H1 (cell line): ENCODE data around the gene RTEL1. TPM values are rescaled to one million over a fixed set of nuclear protein-coding genes. Genes with fewer than 3 reads are reported as not detected.
A peak's percentile ranks its signal among the peaks of the same experiment; 100 is the strongest.

Experiments
- CTCF ChIA-PET: fragments of 300-600 bp; sonication (Branson Sonifier 250); formaldehyde crosslinking; loops from one replicate; lab custom pipeline; 2021; ENCODE audit not compliant: partially characterized antibody; lab: Charles Lee
- POLR2A ChIA-PET: fragments of 300-600 bp; sonication (Branson Sonifier 250); formaldehyde crosslinking; loops from one replicate; lab custom pipeline; 2021; ENCODE audit warnings: inconsistent platforms; ENCODE audit not compliant: partially characterized antibody; lab: Charles Lee
- DNase-seq, 2 experiments: peaks; one replicate each; pipeline versions ENCODE4 v3.0.0 to v3.0.0-alpha.2; 2010 to 2022; ENCODE audit warnings: low spot score in 2 of 2, low read depth in 1 of 2, mixed read lengths in 1 of 2
- FAIRE-seq: peaks from 2 replicates; lab custom pipeline; 2011; peaks lifted over from hg19 to GRCh38; lab: Jason Lieb, UNC
- H2AFZ ChIP-seq: 2 replicates; pipeline ENCODE4 v1.8.1; 2012; ENCODE audit warnings: low read length, inconsistent platforms
- H2AK5ac ChIP-seq: 2 replicates; pipeline ENCODE4 v1.6.1; 2013; ENCODE audit warnings: low read depth, low read length
- H2BK120ac ChIP-seq: replicated peaks from 2 replicates; pipeline ENCODE3; 2013; ENCODE audit warnings: low read depth, low read length, inconsistent platforms
- H2BK12ac ChIP-seq: 2 replicates; pipeline ENCODE4 v1.6.1; 2013; ENCODE audit warnings: low read depth, low read length
- H2BK15ac ChIP-seq: 2 replicates; pipeline ENCODE4 v1.6.1; 2013; ENCODE audit warnings: low read length
- H2BK20ac ChIP-seq: 2 replicates; pipeline ENCODE4 v1.6.1; 2013; ENCODE audit warnings: low read length
- H2BK5ac ChIP-seq: 2 replicates; pipeline ENCODE4 v1.6.1; 2013; ENCODE audit warnings: low read depth, low read length
- H3K14ac ChIP-seq: 2 replicates; pipeline ENCODE4 v1.6.1; 2013; ENCODE audit warnings: inconsistent platforms; ENCODE audit not compliant: insufficient read length
- H3K18ac ChIP-seq: 2 replicates; pipeline ENCODE4 v1.6.1; 2013; ENCODE audit warnings: low read length; ENCODE audit errors: extremely low read depth
- H3K23ac ChIP-seq: 2 replicates; pipeline ENCODE4 v1.6.1; 2013; ENCODE audit warnings: inconsistent platforms; ENCODE audit not compliant: insufficient read length
- H3K23me2 ChIP-seq: 2 replicates; pipeline ENCODE4 v1.6.1; 2013; ENCODE audit warnings: low read depth, low read length
- H3K27ac ChIP-seq: 2 replicates; pipeline ENCODE4 v1.6.1; 2011; ENCODE audit warnings: low read depth, low read length, inconsistent platforms
- H3K27me3 ChIP-seq, 4 experiments: replicated peaks in 1 of 4; 1 replicate in 1 of 4; 2 replicates in 3 of 4; pipeline versions ENCODE4 v1.6.1 to v1.8.1; 2011 to 2013; ENCODE audit warnings: low read length in 3 of 4, mild to moderate bottlenecking in 3 of 4, inconsistent platforms in 2 of 4, mixed read lengths in 2 of 4, moderate library complexity in 1 of 4; ENCODE audit not compliant: control insufficient read depth in 3 of 4, insufficient read depth in 3 of 4; ENCODE audit errors: extremely low read depth in 1 of 4
- H3K36me3 ChIP-seq, 4 experiments: 2 replicates each; pipeline versions ENCODE4 v1.6.1 to v1.8.1; 2011 to 2013; ENCODE audit warnings: mild to moderate bottlenecking in 4 of 4, low read length in 3 of 4, moderate library complexity in 2 of 4, control low read depth in 1 of 4, inconsistent platforms in 1 of 4; ENCODE audit not compliant: insufficient read depth in 4 of 4, control insufficient read depth in 2 of 4
- H3K4ac ChIP-seq: replicated peaks from 2 replicates; pipeline ENCODE3; 2013; ENCODE audit warnings: low read length, low read depth, mixed read lengths, inconsistent platforms; ENCODE audit not compliant: insufficient read length
- H3K4me1 ChIP-seq, 4 experiments: replicated peaks in 1 of 4; 1 replicate in 1 of 4; 2 replicates in 3 of 4; pipeline versions ENCODE4 v1.6.1 to v1.8.1; 2011 to 2013; ENCODE audit warnings: low read length in 3 of 4, inconsistent platforms in 2 of 4, mixed read lengths in 1 of 4; ENCODE audit not compliant: insufficient read depth in 4 of 4, control insufficient read depth in 3 of 4
- H3K4me2 ChIP-seq, 2 experiments: 2 replicates each; pipeline versions ENCODE4 v1.6.1 to v1.8.1; 2011 to 2013; ENCODE audit warnings: low read depth in 2 of 2, low read length in 2 of 2, control low read depth in 1 of 2, inconsistent platforms in 1 of 2, mild to moderate bottlenecking in 1 of 2; ENCODE audit not compliant: insufficient read depth in 1 of 2
- H3K4me3 ChIP-seq, 4 experiments: fragments of 200-600, 300-600 bp in 1 of 4; sonication (generic), shearing (Covaris generic), sonication (Bioruptor Twin) in 1 of 4; 2 replicates each; pipeline versions ENCODE4 v1.5.1 to v1.8.1; 2011 to 2016; ENCODE audit warnings: low read length in 4 of 4, low read depth in 3 of 4, control low read depth in 2 of 4, inconsistent platforms in 2 of 4, mild to moderate bottlenecking in 2 of 4, mixed read lengths in 1 of 4, moderate library complexity in 1 of 4; ENCODE audit not compliant: insufficient read depth in 2 of 4; ENCODE audit errors: extremely low read depth in 1 of 4
- H3K56ac ChIP-seq: replicated peaks from 2 replicates; pipeline ENCODE3; 2013; ENCODE audit warnings: low read depth, mild to moderate bottlenecking, mixed read lengths, low read length, inconsistent platforms; ENCODE audit not compliant: insufficient read length
- H3K79me1 ChIP-seq: 2 replicates; pipeline ENCODE4 v1.6.1; 2013; ENCODE audit warnings: low read depth, low read length, control low read depth
- H3K79me2 ChIP-seq, 2 experiments: 2 replicates each; pipeline versions ENCODE4 v1.6.1 to v1.8.1; 2012 to 2013; ENCODE audit warnings: low read length in 2 of 2, mild to moderate bottlenecking in 2 of 2, inconsistent platforms in 1 of 2; ENCODE audit not compliant: insufficient read depth in 2 of 2, control insufficient read depth in 1 of 2
- H3K9ac ChIP-seq, 4 experiments: replicated peaks in 1 of 4; 1 replicate in 1 of 4; 2 replicates in 3 of 4; pipeline versions ENCODE4 v1.6.1 to v1.8.1; 2011 to 2013; ENCODE audit warnings: low read depth in 3 of 4, low read length in 3 of 4, control low read depth in 2 of 4, mild to moderate bottlenecking in 2 of 4, moderate library complexity in 2 of 4, inconsistent platforms in 1 of 4; ENCODE audit errors: extremely low read depth in 1 of 4
- H3K9me3 ChIP-seq, 2 experiments: 2 replicates each; pipeline versions ENCODE4 v1.6.1 to v1.8.1; 2012 to 2013; ENCODE audit warnings: mild to moderate bottlenecking in 2 of 2, moderate library complexity in 2 of 2, control low read depth in 1 of 2, inconsistent platforms in 1 of 2, low read depth in 1 of 2, low read length in 1 of 2, mixed read lengths in 1 of 2; ENCODE audit not compliant: insufficient read depth in 2 of 2
- H4K20me1 ChIP-seq, 2 experiments: replicated peaks in 1 of 2; 2 replicates each; pipeline versions ENCODE3 to v1.8.1; 2011 to 2013; ENCODE audit warnings: inconsistent platforms in 2 of 2, low read length in 2 of 2, mild to moderate bottlenecking in 1 of 2; ENCODE audit not compliant: insufficient read depth in 2 of 2, control insufficient read depth in 1 of 2
- H4K5ac ChIP-seq: 2 replicates; pipeline ENCODE4 v1.6.1; 2013; ENCODE audit warnings: low read length, low read depth, mixed read lengths, inconsistent platforms; ENCODE audit not compliant: insufficient read length
- H4K8ac ChIP-seq: 2 replicates; pipeline ENCODE4 v1.8.0; 2013; ENCODE audit warnings: mild to moderate bottlenecking, moderate library complexity, low read length, inconsistent platforms; ENCODE audit not compliant: insufficient read depth; ENCODE audit errors: extremely low read depth
- H4K91ac ChIP-seq: replicated peaks from 2 replicates; pipeline ENCODE3; 2013; ENCODE audit warnings: low read length, mixed read lengths, inconsistent platforms; ENCODE audit not compliant: insufficient read length
- CBX8 ChIP-seq: fragments of 300-800, 300-1000 bp; sonication (generic); IDR thresholded peaks from 2 replicates; pipeline ENCODE4 v1.7.1; 2016; ENCODE audit warnings: low read depth, low read length, borderline replicate concordance
- NANOG ChIP-seq: IDR thresholded peaks from 2 replicates; pipeline ENCODE4 v1.6.1; 2011; ENCODE audit warnings: low read length, low read depth, mild to moderate bottlenecking, inconsistent platforms; ENCODE audit not compliant: insufficient read depth, poor library complexity, severe bottlenecking
- POLR2A ChIP-seq, 2 experiments: IDR thresholded peaks; 1 replicate in 1 of 2; 2 replicates in 1 of 2; pipeline ENCODE4 v1.6.1; 2011; ENCODE audit warnings: low read depth in 2 of 2, low read length in 2 of 2, mild to moderate bottlenecking in 2 of 2; ENCODE audit errors: control extremely low read depth in 1 of 2
- POLR2AphosphoS5 ChIP-seq: IDR thresholded peaks from 2 replicates; pipeline ENCODE4 v1.6.1; 2011; ENCODE audit warnings: low read depth, low read length
- WGBS, 2 experiments: shearing (Covaris generic) in 1 of 2; methylation state at CpG; one replicate each; pipeline versions ENCODE4 v1.1.6 to v1.1.7; 2013 to 2015; ENCODE audit warnings: low lambda C conversion rate in 2 of 2, mixed read lengths in 2 of 2, inconsistent platforms in 1 of 2, low coverage in 1 of 2, missing lambda C conversion rate in 1 of 2; ENCODE audit not compliant: insufficient replicate concordance in 2 of 2, insufficient coverage in 1 of 2, insufficient read length in 1 of 2; ENCODE audit errors: extremely low coverage in 1 of 2, missing lambda C conversion rate in 1 of 2; 5-methylcytosine and 5-hydroxymethylcytosine counted together
- polyA plus RNA-seq, 7 experiments: library from polyadenylated mRNA; depleted of rRNA in 3 of 7; stranded (reverse) in 5 of 7; unstranded in 2 of 7; fragments of >200 nt in 5 of 7; fragments of 200-250 nt in 2 of 7; gene quantifications; 1 replicate in 5 of 7; 2 replicates in 1 of 7; 4 replicates in 1 of 7; pipeline versions ENCODE4 v1.2.1 to v1.2.3, GENCODE V29; 2011 to 2013; ENCODE audit warnings: missing spikeins in 2 of 7, mixed read lengths in 2 of 7
- total RNA-seq: library from RNA; stranded (reverse); fragmentation: NEBNext Ultra II Directional; extraction: Animal tissue kit (Norgen Biotek cat#: 25700); gene quantifications from 2 replicates; pipeline ENCODE4 v1.2.1, GENCODE V29; 2021
- TF ChIP-seq, protein P1 (sequence below): IDR thresholded peaks from 2 replicates; pipeline ENCODE4 v1.6.1; 2012; ENCODE audit warnings: inconsistent platforms

RTEL1 gene
- total and polyA plus RNA-seq, 2 of the 8 experiments (the other 6 are each of a cell fraction or from before 2014, with no cell fraction given) = 16.2 to 37.1 TPM

DNA sequence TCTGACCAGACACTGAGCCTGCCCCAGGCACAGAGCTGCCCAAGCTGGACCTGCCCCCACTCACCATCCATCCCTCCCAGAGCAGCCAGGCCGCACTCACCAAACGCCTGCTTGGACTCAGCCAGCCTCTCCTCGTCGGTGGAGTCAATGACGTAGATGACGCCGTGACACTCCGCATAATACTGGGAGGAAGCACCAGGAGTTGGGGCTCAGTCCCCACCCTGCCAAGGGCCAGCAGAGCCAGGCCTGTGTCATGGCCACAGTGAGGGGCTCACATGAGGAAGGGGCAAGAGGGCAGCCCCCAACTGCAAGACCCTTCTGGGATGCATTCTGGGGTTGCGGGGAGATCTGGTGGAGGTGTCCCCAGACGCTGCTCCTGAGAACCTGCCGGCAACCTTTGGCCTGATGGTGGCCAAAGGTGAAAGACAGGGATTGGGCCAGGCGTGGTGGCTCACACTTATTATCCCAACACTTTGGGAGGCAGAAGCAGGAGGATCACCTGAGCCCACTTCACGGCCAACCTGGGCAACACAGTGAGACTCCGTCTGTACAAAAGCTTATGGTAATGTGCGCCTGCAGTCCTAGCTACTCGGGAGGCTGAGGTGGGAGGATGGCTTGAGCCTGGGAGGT lies 44.0 kb downstream of the RTEL1 start:
- H3K14ac ChIP-seq = no peak overlapping the region
- H4K5ac ChIP-seq = no peak overlapping the region
- DNase-seq = no peak
- H3K79me1 ChIP-seq = peaks cover 6% of the 10 kb centered on the region; the same call in 1 of the 2 replicates
- no peak overlapping the region for H3K27ac ChIP-seq
- peaks cover 8 to 14% of the 10 kb centered on the region in 2 experiments for H4K20me1 ChIP-seq
- H4K91ac ChIP-seq = no peak overlapping the region
- FAIRE-seq = no peak
- no peak overlapping the region for H3K18ac ChIP-seq
- H3K4ac ChIP-seq = no peak overlapping the region
- WGBS, 2 experiments = 91% methylated on average over 16 of the region's 16 CpGs; no CpG with 5 or more reads in 1 of the 2 experiments
- peaks cover 0 to 11% (median 2%) of the 10 kb centered on the region in 4 experiments; a peak in 4 of 7 replicates for H3K4me1 ChIP-seq
- no peak overlapping the region for H2BK120ac ChIP-seq
- H2BK12ac ChIP-seq = no peak overlapping the region
- no peak overlapping the region for H3K56ac ChIP-seq
- H3K9me3 ChIP-seq = no peaks in the 10 kb centered on the region
- H3K36me3 ChIP-seq = peaks cover 3 to 18% (median 8%) of the 10 kb centered on the region in 4 experiments; a peak in 5 of 8 replicates
- TF ChIP-seq NANOG (no peak), POLR2AphosphoS5 (peak; percentile 2; the same call in 1 of the 2 replicates), CBX8 (no peak), POLR2A (IDR thresholded peaks at IDR 0.05; ENCODE audit: control extremely low read depth in 1 of 2, low read depth in 2 of 2, low read length in 2 of 2) (no peak)
- TF ChIP-seq, protein P1, sequence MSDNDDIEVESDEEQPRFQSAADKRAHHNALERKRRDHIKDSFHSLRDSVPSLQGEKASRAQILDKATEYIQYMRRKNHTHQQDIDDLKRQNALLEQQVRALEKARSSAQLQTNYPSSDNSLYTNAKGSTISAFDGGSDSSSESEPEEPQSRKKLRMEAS = no peak
- H3K79me2 ChIP-seq = peaks cover 0 to 12% of the 10 kb centered on the region in 2 experiments; a peak in 2 of 4 replicates
- no peaks in the 10 kb centered on the region for H3K27me3 ChIP-seq
- H3K4me2 ChIP-seq = no peak overlapping the region
- H2BK5ac ChIP-seq = no peak overlapping the region
- CTCF ChIA-PET = interaction anchor here (1.4 kb wide), 2 partner anchors 84 to 279 kb away, joined by 3 to 4 read pairs; partner anchors contain the start of gene PRPF6
- no peak overlapping the region for H2AK5ac ChIP-seq
- no peak overlapping the region for H3K23ac ChIP-seq
- POLR2A ChIA-PET = interaction anchor here (0.6 to 4.1 kb wide), 12 partner anchors 10 to 283 kb away, joined by 3 to 18 read pairs (median 4); partner anchors contain the start of genes RTEL1 and SLC2A4RG
- H4K8ac ChIP-seq = no peak overlapping the region
- H3K23me2 ChIP-seq = no peaks in the 10 kb centered on the region; the same call in 1 of the 2 replicates
- H3K9ac ChIP-seq = no peak overlapping the region
- no peak overlapping the region for H2BK20ac ChIP-seq
- H3K4me3 ChIP-seq = no peak overlapping the region
- H2AFZ ChIP-seq = no peak overlapping the region
- no peak overlapping the region for H2BK15ac ChIP-seq
